K562 treated with DMSO at 1 percent for 48 hours (cell line): ENCODE data around the gene CHRM4. TPM values are rescaled to one million over a fixed set of nuclear protein-coding genes. Genes with fewer than 3 reads are reported as not detected.

ENCODE experiments used
- total RNA-seq: library from RNA; unstranded; fragments of 300-600 nt; gene quantifications from 2 replicates; pipeline ENCODE4 v1.2.3, GENCODE V29; 2022; ENCODE audit warnings: low replicate concordance; ENCODE audit errors: extremely low read depth

The CHRM4 gene
- total RNA-seq = not detected in 2 replicates

DNA sequence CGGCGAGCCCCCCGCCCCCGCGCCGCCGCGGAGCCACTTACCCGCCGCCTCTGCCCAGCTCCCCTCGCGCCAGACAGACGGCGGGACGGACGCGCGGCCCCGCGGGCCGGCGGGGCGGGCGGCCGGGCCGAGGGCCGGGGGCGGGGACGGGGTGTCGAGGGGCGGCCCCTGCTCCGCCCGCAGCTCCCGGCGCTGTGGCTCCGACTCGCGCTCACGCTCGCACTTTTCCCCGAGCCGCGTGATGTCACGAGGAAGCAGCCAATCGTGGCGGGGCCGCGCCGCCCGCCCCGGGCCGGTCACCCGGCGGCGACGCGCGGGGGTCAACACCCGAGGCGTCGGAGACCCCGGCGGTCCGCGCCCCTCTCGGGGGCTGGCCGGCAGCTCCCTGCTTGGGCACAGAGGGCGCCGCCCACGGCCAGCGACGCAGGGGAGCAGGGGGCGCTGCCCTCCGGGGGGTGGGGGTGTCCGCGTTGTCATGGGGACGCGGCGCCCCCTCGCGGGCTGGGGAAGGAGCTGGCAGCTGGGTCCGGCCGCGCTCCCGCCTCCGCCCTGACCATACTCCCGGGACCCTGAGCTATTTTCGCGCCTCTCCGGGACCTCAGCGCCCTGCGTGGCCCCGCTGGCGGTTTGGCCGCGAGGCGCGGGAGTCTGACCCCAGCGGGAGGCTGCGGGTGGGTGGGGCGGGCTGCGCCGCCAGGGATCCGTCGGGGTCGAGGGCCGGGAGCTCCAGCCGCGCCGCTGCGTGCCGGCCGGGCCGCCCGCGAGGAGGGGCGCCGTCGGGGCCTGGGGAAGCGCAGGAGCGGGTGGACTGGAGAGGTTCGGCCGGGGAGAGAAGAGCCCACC lies at the start of gene CHRM4:
CHRM4 (minus strand) TSS at position 199 of the 843 bp plus-strand sequence. CDS start 5,219 bp downstream, outside the sequence.

DNA sequence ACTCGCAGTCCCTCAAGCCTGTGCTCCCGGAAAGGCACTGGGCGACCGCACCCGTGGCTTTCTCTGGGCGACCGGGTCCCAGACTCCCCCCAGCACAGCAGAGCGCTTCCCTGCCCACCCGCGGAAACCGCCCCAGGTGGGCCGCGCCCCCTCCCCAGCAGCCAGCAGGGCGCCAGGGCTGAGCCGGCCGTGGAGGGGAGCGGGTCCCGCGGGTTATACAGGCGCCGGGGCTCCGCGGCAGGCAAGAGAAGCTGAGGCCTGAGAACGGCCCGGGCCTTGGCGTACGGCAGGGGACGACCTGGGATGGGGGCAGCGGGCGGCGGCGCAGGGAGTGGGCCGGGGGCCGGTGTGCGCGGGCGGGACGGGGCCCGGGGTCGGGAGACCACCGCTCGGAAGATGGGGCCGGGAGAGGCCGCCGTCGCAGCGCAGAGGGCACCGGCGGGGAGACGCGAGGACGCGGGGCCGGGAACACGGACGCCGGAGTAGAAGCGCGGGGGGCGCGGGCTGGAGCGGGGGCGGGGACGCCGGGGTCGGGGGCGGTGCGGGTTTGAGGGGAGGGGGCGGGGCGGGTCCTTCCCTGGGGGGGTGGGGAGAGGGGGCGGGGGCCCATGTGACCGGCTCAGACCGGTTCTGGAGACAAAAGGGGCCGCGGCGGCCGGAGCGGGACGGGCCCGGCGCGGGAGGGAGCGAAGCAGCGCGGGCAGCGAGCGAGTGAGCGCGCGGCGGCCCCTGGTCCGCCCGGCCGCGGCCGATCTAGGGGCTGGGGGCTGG lies 10.3 kb downstream of the CHRM4 start, which contains the start of gene MDK:
MDK (plus strand) TSS at position 622 of the 771 bp plus-strand sequence. CDS start 389 bp downstream, outside the sequence.

DNA sequence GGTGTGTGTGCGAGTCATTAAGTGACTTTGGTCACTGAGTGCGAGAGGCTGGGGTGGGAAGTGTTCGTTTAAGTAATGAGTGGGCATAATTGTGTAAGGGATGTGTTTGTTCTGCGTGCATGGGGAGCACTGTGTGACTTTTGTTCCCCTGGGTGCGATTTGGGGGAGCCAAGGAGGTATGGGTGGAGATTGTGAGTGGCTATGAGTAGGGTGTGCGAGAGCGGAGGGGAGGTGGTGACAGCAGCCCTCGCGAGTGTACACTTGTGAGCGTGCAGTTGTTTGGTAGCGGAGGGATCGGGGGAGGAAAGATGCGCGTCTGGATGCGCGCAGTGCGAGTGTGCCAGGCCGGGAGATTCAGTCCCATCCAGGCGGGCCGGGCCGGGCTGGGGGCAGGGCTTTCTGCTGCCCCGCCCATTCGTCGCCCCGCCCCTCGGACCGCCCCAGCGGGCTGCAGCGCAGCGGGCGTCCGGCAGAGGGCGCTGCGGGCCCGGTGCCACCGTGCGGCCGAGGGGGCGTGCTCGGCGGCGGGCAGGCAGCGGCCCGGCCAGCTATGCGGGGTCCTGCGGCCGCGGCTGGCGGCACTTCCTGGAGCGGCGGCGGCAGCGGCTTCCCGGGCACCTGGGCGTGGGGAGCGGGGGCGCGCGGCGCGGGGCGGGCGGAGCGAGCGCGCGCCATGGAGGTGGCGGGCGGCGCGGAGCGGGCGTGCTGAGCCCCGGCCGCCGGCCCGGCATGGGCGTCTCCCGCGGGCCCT lies 44.5 kb downstream of the CHRM4 start, which contains the start of gene DGKZ:
DGKZ (plus strand) TSS at position 578 of the 751 bp plus-strand sequence. CDS start 197 bp downstream, outside the sequence.

Other genes starting within 250 kb of the CHRM4 start
- not detected in 2 replicates for gene CREB3L1, start 114.1 kb downstream of the CHRM4 start, total RNA-seq
- not detected in 2 replicates for gene DGKZ, start 44.3 kb downstream of the CHRM4 start, total RNA-seq
- gene MDK, start 10.1 kb downstream of the CHRM4 start, total RNA-seq = not detected in 2 replicates
- gene AMBRA1, start 202.2 kb upstream of the CHRM4 start, total RNA-seq = not detected in 2 replicates
- not detected in 2 replicates for gene HARBI1, start 225.5 kb upstream of the CHRM4 start, total RNA-seq
- not detected in 2 replicates for gene ATG13, start 225.8 kb upstream of the CHRM4 start, total RNA-seq